ENCODE results near the gene ZDHHC6.

The ZDHHC6 gene

DNA sequence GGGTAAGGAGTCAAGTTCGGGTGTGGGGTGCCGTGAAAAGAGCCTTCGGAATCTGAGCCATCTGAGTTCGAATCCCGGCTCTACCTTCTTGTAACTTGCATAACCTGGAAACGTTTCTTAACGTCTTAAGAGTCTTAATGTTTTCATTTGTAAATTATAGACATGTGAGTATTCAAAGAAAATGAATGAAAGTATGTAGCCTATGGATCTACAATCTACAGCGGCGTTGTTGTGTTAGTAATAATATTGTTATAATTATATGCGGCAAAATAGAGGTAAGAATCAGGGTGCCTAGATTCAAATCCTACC is 860 bp upstream of the ZDHHC6 start:
- no peaks in the 10 kb centered on the region for H3K9me3 ChIP-seq
- H3K4me3 ChIP-seq (ENCODE audit: low read depth, low read length), result peak overlapping the region; percentile 98
- DNase-seq, result no peak
- H3K4me1 ChIP-seq, result no peaks in the 10 kb centered on the region; the same call in 1 of the 2 replicates
- H3K36me3 ChIP-seq, result peaks cover 6% of the 10 kb centered on the region
- no peaks in the 10 kb centered on the region for H3K27me3 ChIP-seq
- TF ChIP-seq, protein P1, sequence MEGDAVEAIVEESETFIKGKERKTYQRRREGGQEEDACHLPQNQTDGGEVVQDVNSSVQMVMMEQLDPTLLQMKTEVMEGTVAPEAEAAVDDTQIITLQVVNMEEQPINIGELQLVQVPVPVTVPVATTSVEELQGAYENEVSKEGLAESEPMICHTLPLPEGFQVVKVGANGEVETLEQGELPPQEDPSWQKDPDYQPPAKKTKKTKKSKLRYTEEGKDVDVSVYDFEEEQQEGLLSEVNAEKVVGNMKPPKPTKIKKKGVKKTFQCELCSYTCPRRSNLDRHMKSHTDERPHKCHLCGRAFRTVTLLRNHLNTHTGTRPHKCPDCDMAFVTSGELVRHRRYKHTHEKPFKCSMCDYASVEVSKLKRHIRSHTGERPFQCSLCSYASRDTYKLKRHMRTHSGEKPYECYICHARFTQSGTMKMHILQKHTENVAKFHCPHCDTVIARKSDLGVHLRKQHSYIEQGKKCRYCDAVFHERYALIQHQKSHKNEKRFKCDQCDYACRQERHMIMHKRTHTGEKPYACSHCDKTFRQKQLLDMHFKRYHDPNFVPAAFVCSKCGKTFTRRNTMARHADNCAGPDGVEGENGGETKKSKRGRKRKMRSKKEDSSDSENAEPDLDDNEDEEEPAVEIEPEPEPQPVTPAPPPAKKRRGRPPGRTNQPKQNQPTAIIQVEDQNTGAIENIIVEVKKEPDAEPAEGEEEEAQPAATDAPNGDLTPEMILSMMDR (IDR thresholded peaks at IDR 0.05; ENCODE audit: low read depth, low read length), result no peak

DNA sequence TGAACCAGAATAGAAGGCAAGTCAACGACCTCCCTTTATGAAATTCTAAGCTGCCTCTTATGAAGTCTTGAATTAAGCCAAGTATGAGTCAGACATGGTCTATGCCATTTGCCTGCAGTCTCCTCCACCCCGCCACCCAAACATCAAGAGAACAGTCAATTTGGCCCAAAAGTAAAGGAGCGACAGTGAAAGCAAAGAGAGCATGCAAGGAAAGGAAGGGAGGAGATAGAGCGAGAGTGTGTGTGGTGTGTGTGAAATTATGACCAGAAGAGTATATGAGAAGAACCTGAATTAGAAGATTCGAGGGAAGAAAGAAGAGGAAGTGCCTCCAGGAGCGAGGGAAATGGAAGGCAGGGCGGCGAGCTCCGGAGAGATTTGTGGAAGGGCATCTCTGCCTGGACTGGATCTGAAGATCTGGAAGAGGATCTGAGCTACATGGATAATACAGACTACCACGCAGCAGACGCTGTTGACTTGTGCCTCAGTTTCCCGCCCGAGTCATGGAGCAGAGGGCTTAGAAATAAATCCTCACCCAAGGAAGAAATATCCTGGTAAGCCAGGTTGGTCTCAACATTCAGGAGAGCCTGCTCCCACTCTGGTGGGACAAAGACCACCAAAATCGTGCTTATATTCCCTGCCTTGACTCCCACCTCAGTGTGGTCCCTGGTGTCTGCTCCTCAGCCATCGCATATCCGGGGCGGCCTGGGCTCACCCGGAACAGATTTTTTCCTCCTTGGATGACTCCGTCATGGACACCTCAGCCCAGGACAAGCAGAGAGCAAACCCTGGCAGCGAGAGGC is 459 bp downstream of the ZDHHC6 start:
- H3K4me1 ChIP-seq, result no peaks in the 10 kb centered on the region; the same call in 1 of the 2 replicates

DNA sequence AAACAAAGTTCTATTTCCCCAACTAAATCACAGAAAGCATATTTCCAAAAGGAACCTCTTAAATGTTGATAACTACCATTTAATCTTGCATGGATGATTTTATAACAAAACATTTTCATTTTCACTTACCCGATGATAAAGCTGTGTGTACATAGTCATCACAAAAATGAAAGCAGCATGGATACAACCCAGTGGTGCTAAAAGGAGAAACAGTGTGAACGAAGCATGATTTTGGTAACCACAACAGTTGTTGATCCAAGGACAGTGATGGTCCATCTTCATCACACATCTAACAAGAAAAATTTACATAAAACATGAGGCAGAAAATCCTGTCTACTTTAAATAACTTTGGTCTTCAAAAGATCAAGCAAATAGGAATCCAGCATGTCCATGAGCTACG is 4.7 kb downstream of the ZDHHC6 start:
- no peak overlapping the region for H3K4me3 ChIP-seq (ENCODE audit: low read depth, low read length)
- peaks cover 20% of the 10 kb centered on the region for H3K36me3 ChIP-seq

More for the DNA sequence above, 459 bp downstream of the ZDHHC6 start:
- H3K4me3 ChIP-seq (ENCODE audit: low read depth, low read length), result peak overlapping the region; percentile 98
- no peak for DNase-seq
- peaks cover 6% of the 10 kb centered on the region for H3K36me3 ChIP-seq
- TF ChIP-seq, protein P1 (IDR thresholded peaks at IDR 0.05; ENCODE audit: low read depth, low read length), result no peak
- H3K9me3 ChIP-seq, result no peaks in the 10 kb centered on the region
- no peaks in the 10 kb centered on the region for H3K27me3 ChIP-seq

DNA sequence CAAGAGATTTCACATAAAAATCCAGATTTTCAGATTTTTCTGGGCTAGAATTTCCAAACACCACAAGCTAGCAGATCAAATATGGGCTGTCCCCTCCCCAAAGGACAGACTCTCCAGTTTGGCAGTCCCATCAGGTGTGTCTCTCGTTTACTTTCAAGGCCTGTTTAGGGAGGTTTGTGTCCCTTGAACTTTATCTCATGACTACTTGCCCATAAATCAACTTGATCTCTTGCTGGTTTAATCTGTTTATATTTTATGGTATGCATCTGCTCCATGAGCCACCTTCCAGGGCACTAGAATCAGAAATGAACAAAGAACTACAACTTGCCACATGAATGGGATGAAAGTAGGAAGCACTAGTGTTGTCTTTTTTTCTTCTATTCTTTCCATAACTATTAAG is 5.2 kb downstream of the ZDHHC6 start:
- TF ChIP-seq, protein P1 (IDR thresholded peaks at IDR 0.05; ENCODE audit: low read depth, low read length), result no peak
- no peak overlapping the region for H3K4me3 ChIP-seq (ENCODE audit: low read depth, low read length)
- peaks cover 20% of the 10 kb centered on the region for H3K36me3 ChIP-seq
- DNase-seq, result no peak
- no peaks in the 10 kb centered on the region for H3K27me3 ChIP-seq
- H3K4me1 ChIP-seq, result no peaks in the 10 kb centered on the region
- H3K9me3 ChIP-seq, result no peaks in the 10 kb centered on the region

More for the DNA sequence above, 4.7 kb downstream of the ZDHHC6 start:
- Histone ChIP-seq H3K9me3 (no peaks in the 10 kb centered on the region), H3K4me1 (no peaks in the 10 kb centered on the region), H3K27me3 (no peaks in the 10 kb centered on the region)
- DNase-seq, result no peak
- TF ChIP-seq, protein P1 (IDR thresholded peaks at IDR 0.05; ENCODE audit: low read depth, low read length), result no peak

DNA sequence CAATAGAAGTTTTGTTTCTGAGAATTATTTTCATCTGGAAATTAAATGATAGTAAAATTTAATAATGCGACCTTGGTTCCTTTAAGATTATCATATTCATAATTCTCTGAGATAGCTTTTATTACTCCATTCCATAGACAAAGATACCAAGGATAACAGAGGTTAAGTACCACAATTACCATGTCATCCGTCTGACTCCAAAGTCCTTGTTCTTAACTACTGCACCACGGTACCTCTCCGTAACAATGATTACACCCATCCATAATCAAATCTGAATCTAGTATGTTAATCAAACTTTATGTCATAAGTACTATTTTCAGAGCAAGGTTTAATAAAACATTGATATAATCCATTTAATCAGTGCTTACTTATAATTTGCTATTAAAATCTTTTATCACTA is 8.4 kb downstream of the ZDHHC6 start:
- no peak for DNase-seq
- peaks cover 23% of the 10 kb centered on the region for H3K36me3 ChIP-seq
- no peaks in the 10 kb centered on the region for H3K27me3 ChIP-seq
- H3K4me1 ChIP-seq, result no peaks in the 10 kb centered on the region
- no peaks in the 10 kb centered on the region for H3K9me3 ChIP-seq
- TF ChIP-seq, protein P1 (IDR thresholded peaks at IDR 0.05; ENCODE audit: low read depth, low read length), result no peak
- no peak overlapping the region for H3K4me3 ChIP-seq (ENCODE audit: low read depth, low read length)

DNA sequence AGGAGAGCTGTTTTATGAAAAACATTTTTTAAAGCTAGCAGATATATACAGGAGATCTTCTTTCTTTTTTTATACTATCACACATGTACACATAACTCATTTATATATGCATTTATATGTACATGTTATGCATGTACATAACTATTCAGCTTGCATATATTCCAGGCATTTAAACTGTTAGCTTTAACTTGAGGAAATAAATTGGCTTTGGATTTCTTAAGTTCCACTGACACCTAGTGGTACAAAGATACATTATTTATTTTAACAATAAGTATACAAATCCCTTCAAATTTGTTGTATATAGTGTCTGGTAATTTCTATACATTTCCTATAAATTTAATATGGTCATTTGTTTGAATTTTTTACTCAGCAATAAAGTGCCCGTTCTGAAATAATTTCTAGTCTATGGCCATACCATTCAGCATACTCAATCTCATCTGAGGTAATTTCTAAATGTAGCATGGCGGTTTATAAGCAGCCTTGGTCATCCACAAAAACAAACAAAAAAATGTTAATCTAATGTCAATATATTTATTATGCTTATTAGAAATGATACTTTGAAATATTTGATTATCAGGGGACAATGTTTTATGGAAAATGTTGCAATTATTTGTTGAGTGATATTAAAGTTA is 11.6 kb downstream of the ZDHHC6 start:
- DNase-seq, result no peak
- H3K36me3 ChIP-seq, result peaks cover 26% of the 10 kb centered on the region
- no peak overlapping the region for H3K4me3 ChIP-seq (ENCODE audit: low read depth, low read length)
- H3K9me3 ChIP-seq, result no peaks in the 10 kb centered on the region
- no peaks in the 10 kb centered on the region for H3K4me1 ChIP-seq
- TF ChIP-seq, protein P1 (IDR thresholded peaks at IDR 0.05; ENCODE audit: low read depth, low read length), result peak; percentile 9; the same call in 1 of the 2 replicates
- H3K27me3 ChIP-seq, result no peaks in the 10 kb centered on the region

Measured in BE2C (cell line).